Stimulated activated CD4-positive, alpha-beta T cell treated with anti-CD3 and anti-CD28 coated beads, Interleukin-15, amount 100 ng/mL, for 48 hours (primary cell): Measurements from ENCODE around the gene TPSB2.
"Not testable (repeated sequence)": the region's sequence is repeated elsewhere in the genome, so short reads cannot be mapped to it uniquely, and the experiment has no call there.

Experiments used
- DNase-seq, 2 donors: peaks; one replicate each; pipeline ENCODE4 v3.0.0-alpha.2; 2020; ENCODE audit warnings: low read depth in 2 of 2

Gene TPSB2

GRCh38 chr16:1241081-1241480 is 11.1 kb upstream of the TPSB2 start:
- not testable (repeated sequence) for DNase-seq

GRCh38 chr16:1240436-1240835 is 10.5 kb upstream of the TPSB2 start, which contains the start of gene TPSAB1:
Gene TPSAB1 (plus strand): TSS chr16:1240705. CDS start chr16:1240939, 234 bp downstream.
- not testable (repeated sequence) for DNase-seq

- DNase-seq: not testable (repeated sequence)
Measured at GRCh38 chr16:1239575-1239974, 9.6 kb upstream of the TPSB2 start.

GRCh38 chr16:1238909-1239308 is 8.9 kb upstream of the TPSB2 start:
- not testable (repeated sequence) for DNase-seq

GRCh38 chr16:1237990-1238389 is 8.0 kb upstream of the TPSB2 start:
- DNase-seq: no peak

- DNase-seq: not testable (repeated sequence)
Measured at GRCh38 chr16:1236659-1237058, 6.7 kb upstream of the TPSB2 start.

GRCh38 chr16:1232049-1232748 is 2.2 kb upstream of the TPSB2 start:
- not testable (repeated sequence) for DNase-seq

GRCh38 chr16:1231301-1231700 is 1.3 kb upstream of the TPSB2 start:
- not testable (repeated sequence) for DNase-seq

GRCh38 chr16:1230471-1231212 is 658 bp upstream of the TPSB2 start:
- not testable (repeated sequence) for DNase-seq

- not testable (repeated sequence) for DNase-seq
Measured at GRCh38 chr16:1229476-1229875, 508 bp downstream of the TPSB2 start.

GRCh38 chr16:1228227-1228626 is 1.8 kb downstream of the TPSB2 start:
- DNase-seq: not testable (repeated sequence)

GRCh38 chr16:1226692-1227091 is 3.3 kb downstream of the TPSB2 start:
- not testable (repeated sequence) for DNase-seq

GRCh38 chr16:1225728-1226311 is 4.2 kb downstream of the TPSB2 start:
- DNase-seq: not testable (repeated sequence)

- no peak for DNase-seq
Measured at GRCh38 chr16:1225051-1225451, 4.9 kb downstream of the TPSB2 start, which contains the start of gene TPSG1. Gene TPSG1 (minus strand): TSS chr16:1225268. CDS start chr16:1225252, 16 bp downstream.

- DNase-seq: no peak
Measured at GRCh38 chr16:1224558-1224957, 5.4 kb downstream of the TPSB2 start.

- DNase-seq: no peak
Measured at GRCh38 chr16:1223355-1224214, 6.4 kb downstream of the TPSB2 start.

- DNase-seq: no peak
Measured at GRCh38 chr16:1222553-1223354, 7.2 kb downstream of the TPSB2 start.

GRCh38 chr16:1221628-1222552 is 8.1 kb downstream of the TPSB2 start:
- DNase-seq: no peak

GRCh38 chr16:1220841-1221627 is 8.9 kb downstream of the TPSB2 start:
- DNase-seq: no peak
